Kidney epithelial cell (primary cell): ENCODE data around the gene RAD51B. TPM values are rescaled to one million over a fixed set of nuclear protein-coding genes. Genes with fewer than 3 reads are reported as not detected.

Experiments
- DNase-seq: peaks from one replicate; pipeline ENCODE4 v3.0.0-alpha.2; 2010; ENCODE audit warnings: low read depth
- H3K27me3 ChIP-seq: 2 replicates; pipeline ENCODE4 v1.6.0; 2011; ENCODE audit warnings: low read length; ENCODE audit not compliant: control insufficient read depth, insufficient read depth
- H3K36me3 ChIP-seq: 2 replicates; pipeline ENCODE4 v1.5.1; 2011; ENCODE audit warnings: low read length; ENCODE audit not compliant: control insufficient read depth, insufficient read depth
- H3K4me3 ChIP-seq: 2 replicates; pipeline ENCODE4 v1.5.1; 2011; ENCODE audit warnings: low read depth, mild to moderate bottlenecking, control low read depth, low read length
- CTCF ChIP-seq: IDR thresholded peaks from 2 replicates; pipeline ENCODE4 v1.5.1; 2011; ENCODE audit warnings: mild to moderate bottlenecking, moderate library complexity, low read length, control low read depth, inconsistent platforms; ENCODE audit not compliant: insufficient read depth, poor library complexity, severe bottlenecking
- total RNA-seq: library from RNA; depleted of rRNA; stranded (reverse); fragments of >200 nt; gene quantifications from 2 replicates; pipeline ENCODE4 v1.2.3, GENCODE V29; 2015

RAD51B gene
- total RNA-seq, 1 donor from 2014 or later = 9.5 TPM

GRCh38 chr14:68607867-68608573, 788.4 kb downstream of the RAD51B start:
- TF ChIP-seq CTCF = no peak
- Histone ChIP-seq H3K36me3 (no peaks in the 10 kb centered on the region), H3K4me3 (no peak overlapping the region), H3K27me3 (no peaks in the 10 kb centered on the region)
- DNase-seq = no peak

- H3K36me3 ChIP-seq = no peaks in the 10 kb centered on the region
- H3K27me3 ChIP-seq = no peaks in the 10 kb centered on the region
- no peak for DNase-seq
- no peak for TF ChIP-seq CTCF
- H3K4me3 ChIP-seq = no peak overlapping the region
Measured at GRCh38 chr14:68608574-68608962, 789.0 kb downstream of the RAD51B start.

GRCh38 chr14:68609012-68609411, 789.4 kb downstream of the RAD51B start:
- H3K27me3 ChIP-seq = no peaks in the 10 kb centered on the region
- H3K4me3 ChIP-seq = no peak overlapping the region
- TF ChIP-seq CTCF = no peak
- no peak for DNase-seq
- no peaks in the 10 kb centered on the region for H3K36me3 ChIP-seq

GRCh38 chr14:68610251-68610793, 790.7 kb downstream of the RAD51B start:
- H3K27me3 ChIP-seq = no peaks in the 10 kb centered on the region
- no peak for DNase-seq
- TF ChIP-seq CTCF = no peak
- H3K4me3 ChIP-seq = no peak overlapping the region
- no peaks in the 10 kb centered on the region for H3K36me3 ChIP-seq

GRCh38 chr14:68611599-68611998, 792.0 kb downstream of the RAD51B start:
- no peak for TF ChIP-seq CTCF
- no peaks in the 10 kb centered on the region for H3K27me3 ChIP-seq
- no peak for DNase-seq

GRCh38 chr14:68612049-68612448, 792.5 kb downstream of the RAD51B start:
- Histone ChIP-seq H3K4me3 (no peak overlapping the region), H3K27me3 (no peaks in the 10 kb centered on the region), H3K36me3 (no peaks in the 10 kb centered on the region)
- no peak for DNase-seq
- no peak for TF ChIP-seq CTCF

More at GRCh38 chr14:68611599-68611998, 792.0 kb downstream of the RAD51B start:
- H3K36me3 ChIP-seq = no peaks in the 10 kb centered on the region
- H3K4me3 ChIP-seq = no peak overlapping the region
